B cell (primary cell): ENCODE measurements around the gene NELL1. TPM values are rescaled to one million over a fixed set of nuclear protein-coding genes. Genes with fewer than 3 reads are reported as not detected.

Experiments used
- ATAC-seq: fragments of 200-7000 bp; cut with Tn5 transposase; one replicate; pipeline ENCODE4 v1.10.0; 2021; ENCODE audit warnings: low read depth, mild to moderate bottlenecking, moderate number of reproducible peaks, moderate library complexity
- CTCF ChIA-PET: fragments of 350-600 bp; sonication (Branson Sonifier 250); formaldehyde crosslinking; loops from one replicate; lab custom pipeline; 2021; ENCODE audit warnings: antibody characterized with exemption, inconsistent platforms; lab: Charles Lee
- POLR2A ChIA-PET: fragments of 350-600 bp; sonication (Branson Sonifier 250); formaldehyde crosslinking; loops from one replicate; lab custom pipeline; 2021; ENCODE audit warnings: antibody characterized with exemption; lab: Charles Lee
- DNase-seq: peaks from one replicate; pipeline ENCODE4 v3.0.0; 2013
- H2AFZ ChIP-seq: 2 replicates; pipeline ENCODE4 v1.6.1; 2012; ENCODE audit warnings: mild to moderate bottlenecking, low read depth, low read length; ENCODE audit not compliant: insufficient read depth, poor library complexity, severe bottlenecking
- H3K27ac ChIP-seq, 2 donors: 1 replicate in 1 of 2; 2 replicates in 1 of 2; pipeline ENCODE4 v1.5.1; 2012 to 2013; ENCODE audit warnings: low read length in 2 of 2, mild to moderate bottlenecking in 2 of 2, moderate library complexity in 1 of 2
- H3K27me3 ChIP-seq, 4 experiments: fragments of 200-600 bp in 1 of 4; sonication (generic) in 1 of 4; replicated peaks in 1 of 4; 1 replicate in 2 of 4; 2 replicates in 2 of 4; pipeline versions ENCODE4 v1.6.1 to v1.7.0; 2013 to 2016; ENCODE audit warnings: low read length in 3 of 4, mild to moderate bottlenecking in 2 of 4, mixed read lengths in 1 of 4, moderate library complexity in 1 of 4; ENCODE audit not compliant: insufficient read depth in 4 of 4, control insufficient read depth in 3 of 4; ENCODE audit errors: control extremely low read depth in 1 of 4
- H3K36me3 ChIP-seq, 2 experiments: replicated peaks in 1 of 2; 1 replicate in 1 of 2; 2 replicates in 1 of 2; pipeline versions ENCODE4 v1.6.1 to v1.7.1; 2013; ENCODE audit warnings: low read length in 1 of 2; ENCODE audit not compliant: insufficient read depth in 2 of 2, control insufficient read depth in 1 of 2; ENCODE audit errors: control extremely low read depth in 1 of 2, extremely low read depth in 1 of 2
- H3K4me1 ChIP-seq, 2 donors: fragments of 200-600 bp in 1 of 2; sonication (generic) in 1 of 2; 1 replicate in 1 of 2; 2 replicates in 1 of 2; pipeline versions ENCODE4 v1.5.1 to v1.6.1; 2013 to 2017; ENCODE audit warnings: low read length in 2 of 2; ENCODE audit not compliant: control insufficient read depth in 2 of 2, insufficient read depth in 2 of 2
- H3K4me2 ChIP-seq: replicated peaks from 2 replicates; pipeline ENCODE3; 2012; ENCODE audit warnings: mild to moderate bottlenecking, low read depth, low read length; ENCODE audit not compliant: poor library complexity, severe bottlenecking
- H3K4me3 ChIP-seq, 5 experiments: fragments of 200-600 bp in 1 of 5; sonication (generic) in 1 of 5; 1 replicate in 3 of 5; 2 replicates in 2 of 5; pipeline versions ENCODE4 v1.5.1 to v1.7.0; 2011 to 2016; ENCODE audit warnings: low read length in 4 of 5, mild to moderate bottlenecking in 4 of 5, low read depth in 2 of 5, control low read depth in 1 of 5, moderate library complexity in 1 of 5; ENCODE audit not compliant: insufficient read depth in 1 of 5; ENCODE audit errors: control extremely low read depth in 1 of 5, extremely low read depth in 1 of 5
- H3K79me2 ChIP-seq: fragments of 200-600 bp; sonication (generic); one replicate; pipeline ENCODE4 v1.6.0; 2016; ENCODE audit warnings: low read length; ENCODE audit not compliant: control insufficient read depth, insufficient read depth
- H3K9ac ChIP-seq: fragments of 200-600 bp; sonication (generic); 2 replicates; pipeline ENCODE4 v1.6.1; 2017; ENCODE audit warnings: mild to moderate bottlenecking, low read length, moderate library complexity
- H3K9me3 ChIP-seq, 3 donors: one replicate each; pipeline versions ENCODE4 v1.6.1 to v1.7.1; 2013; ENCODE audit warnings: low read length in 2 of 3; ENCODE audit not compliant: control insufficient read depth in 2 of 3, insufficient read depth in 1 of 3; ENCODE audit errors: control extremely low read depth in 1 of 3
- H4K20me1 ChIP-seq: 2 replicates; pipeline ENCODE4 v1.6.0; 2012; ENCODE audit warnings: mild to moderate bottlenecking, low read length; ENCODE audit not compliant: insufficient read depth, control insufficient read depth, poor library complexity, severe bottlenecking
- H3K27ac Mint-ChIP-seq: one replicate; pipeline ENCODE4 v1.8.0; 2021; ENCODE audit warnings: mixed read lengths
- H3K27me3 Mint-ChIP-seq: one replicate; pipeline ENCODE4 v1.8.0; 2021; ENCODE audit warnings: mixed read lengths
- H3K4me1 Mint-ChIP-seq: one replicate; pipeline ENCODE4 v1.8.0; 2021; ENCODE audit warnings: mixed read lengths
- H3K4me3 Mint-ChIP-seq: one replicate; pipeline ENCODE4 v1.8.0; 2021; ENCODE audit warnings: mixed read lengths
- H3K9me3 Mint-ChIP-seq: one replicate; pipeline ENCODE4 v1.8.0; 2022; ENCODE audit warnings: mixed read lengths; ENCODE audit not compliant: insufficient read depth
- EZH2 ChIP-seq: IDR thresholded peaks from 2 replicates; pipeline ENCODE4 v1.6.1; 2012; ENCODE audit warnings: borderline replicate concordance, low read depth, mild to moderate bottlenecking, moderate library complexity, low read length; ENCODE audit not compliant: insufficient read depth, poor library complexity, severe bottlenecking
- WGBS: methylation state at CpG from one replicate; pipeline ENCODE4 v1.1.5; 2013; ENCODE audit warnings: missing lambda C conversion rate; ENCODE audit not compliant: insufficient coverage; 5-methylcytosine and 5-hydroxymethylcytosine counted together
- intact Hi-C: fragments of 100-400 bp; cut with micrococcal nuclease; formaldehyde crosslinking; loops from one replicate; pipeline ENCODE4 v1.10.0; 2022
- polyA plus RNA-seq: library from polyadenylated mRNA; depleted of rRNA; stranded (reverse); fragments of >200 nt; gene quantifications from 2 replicates; pipeline ENCODE4 v1.2.3, GENCODE V29; 2012
- total RNA-seq, 2 donors: library from RNA; stranded (reverse); fragments of 120-200 nt in 1 of 2; gene quantifications; 1 replicate in 1 of 2; 2 replicates in 1 of 2; pipeline versions ENCODE4 v1.2.3 to v1.2.4, GENCODE V29; 2013 to 2022
- TF ChIP-seq, protein P1 (sequence below): fragments of 200-600 bp; IDR thresholded peaks from one replicate; pipeline ENCODE4 v1.8.0; 2022; ENCODE audit warnings: antibody characterized with exemption, mild to moderate bottlenecking

Gene NELL1
- total and polyA plus RNA-seq, 2 donors (not counting 1 experiment from before 2014, with no cell fraction given): not detected

DNA sequence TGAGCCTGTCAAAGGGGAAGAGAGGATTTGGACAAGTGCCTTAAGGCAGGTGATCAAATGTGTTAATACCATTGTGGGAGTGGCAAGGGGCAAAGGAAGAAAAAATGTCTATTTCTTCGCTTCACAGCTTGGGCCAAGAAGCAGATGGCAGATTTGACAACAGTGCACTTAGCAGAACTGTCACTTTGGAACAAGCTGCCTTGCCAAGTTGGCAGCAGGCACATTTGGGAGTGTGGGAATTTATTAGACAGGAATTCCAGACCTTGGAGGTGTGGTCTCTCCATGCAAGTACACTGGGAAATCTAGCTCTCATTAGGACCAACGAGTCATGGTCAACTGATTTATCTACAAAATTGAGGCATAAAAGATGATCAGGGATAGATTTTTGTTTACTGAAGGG is 265.1 kb downstream of the NELL1 start:
- Histone ChIP-seq H3K9me3 (no peaks in the 10 kb centered on the region), H3K79me2 (no peaks in the 10 kb centered on the region), H4K20me1 (no peaks in the 10 kb centered on the region), H3K4me3 (no peak overlapping the region), H3K4me1 (no peaks in the 10 kb centered on the region), H3K27ac (no peak overlapping the region), H3K4me2 (no peak overlapping the region), H3K36me3 (no peaks in the 10 kb centered on the region), H3K9ac (no peak overlapping the region), H2AFZ (no peak overlapping the region), H3K27me3 (no peaks in the 10 kb centered on the region)
- ATAC-seq (no peak), DNase-seq (no peak)
- Mint-ChIP-seq H3K9me3 (peaks cover 4% of the 10 kb centered on the region), H3K4me3 (no peak overlapping the region), H3K27ac (no peak overlapping the region), H3K27me3 (no peaks in the 10 kb centered on the region), H3K4me1 (no peaks in the 10 kb centered on the region)
- CTCF ChIA-PET: no interaction called here
- intact Hi-C loops: no loop called here
- POLR2A ChIA-PET: no interaction called here
- WGBS: 30% methylated on average over 1 of the region's 2 CpGs
- TF ChIP-seq EZH2: no peak
- TF ChIP-seq, protein P1, sequence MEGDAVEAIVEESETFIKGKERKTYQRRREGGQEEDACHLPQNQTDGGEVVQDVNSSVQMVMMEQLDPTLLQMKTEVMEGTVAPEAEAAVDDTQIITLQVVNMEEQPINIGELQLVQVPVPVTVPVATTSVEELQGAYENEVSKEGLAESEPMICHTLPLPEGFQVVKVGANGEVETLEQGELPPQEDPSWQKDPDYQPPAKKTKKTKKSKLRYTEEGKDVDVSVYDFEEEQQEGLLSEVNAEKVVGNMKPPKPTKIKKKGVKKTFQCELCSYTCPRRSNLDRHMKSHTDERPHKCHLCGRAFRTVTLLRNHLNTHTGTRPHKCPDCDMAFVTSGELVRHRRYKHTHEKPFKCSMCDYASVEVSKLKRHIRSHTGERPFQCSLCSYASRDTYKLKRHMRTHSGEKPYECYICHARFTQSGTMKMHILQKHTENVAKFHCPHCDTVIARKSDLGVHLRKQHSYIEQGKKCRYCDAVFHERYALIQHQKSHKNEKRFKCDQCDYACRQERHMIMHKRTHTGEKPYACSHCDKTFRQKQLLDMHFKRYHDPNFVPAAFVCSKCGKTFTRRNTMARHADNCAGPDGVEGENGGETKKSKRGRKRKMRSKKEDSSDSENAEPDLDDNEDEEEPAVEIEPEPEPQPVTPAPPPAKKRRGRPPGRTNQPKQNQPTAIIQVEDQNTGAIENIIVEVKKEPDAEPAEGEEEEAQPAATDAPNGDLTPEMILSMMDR: no peak

DNA sequence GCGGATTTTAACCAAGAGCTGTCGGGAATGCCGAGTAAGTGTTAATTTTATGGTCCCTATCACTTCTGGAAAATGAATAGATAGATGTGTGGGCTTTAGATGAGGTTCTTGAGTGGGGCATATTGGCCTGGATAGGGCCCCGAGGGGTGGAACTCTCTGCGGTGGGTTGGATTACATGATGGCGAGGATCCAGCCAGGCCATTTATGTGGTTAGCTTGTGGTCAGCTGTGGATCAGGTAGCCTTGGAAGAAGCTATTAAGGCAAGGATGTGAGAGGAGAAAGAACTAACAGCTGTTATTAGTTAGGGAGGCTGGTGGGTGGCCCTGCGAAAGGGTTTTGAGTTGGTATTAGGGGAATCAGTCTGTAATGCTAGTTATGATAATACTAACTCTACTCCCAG is 268.4 kb downstream of the NELL1 start:
- no peak overlapping the region for H3K27ac Mint-ChIP-seq
- ChIA-PET POLR2A (no interaction called here), CTCF (no interaction called here)
- 96% methylated on average over 6 of the region's 7 CpGs for WGBS
- Histone ChIP-seq H2AFZ (no peak overlapping the region), H3K9ac (no peak overlapping the region), H3K79me2 (no peaks in the 10 kb centered on the region), H3K27ac (no peak overlapping the region), H3K27me3 (no peaks in the 10 kb centered on the region), H3K4me1 (no peaks in the 10 kb centered on the region), H3K4me3 (no peak overlapping the region), H4K20me1 (no peaks in the 10 kb centered on the region), H3K4me2 (no peak overlapping the region), H3K9me3 (no peaks in the 10 kb centered on the region), H3K36me3 (no peaks in the 10 kb centered on the region)
- no peak for TF ChIP-seq EZH2
- TF ChIP-seq, protein P1: no peak
- H3K9me3 Mint-ChIP-seq: peaks cover 5% of the 10 kb centered on the region
- no peak overlapping the region for H3K4me3 Mint-ChIP-seq
- no peaks in the 10 kb centered on the region for H3K27me3 Mint-ChIP-seq
- H3K4me1 Mint-ChIP-seq: no peaks in the 10 kb centered on the region
- ATAC-seq: no peak
- DNase-seq: no peak
- intact Hi-C loops: no loop called here
